Measurements from ENCODE around the gene JOSD1.
"Not testable (repeated sequence)": the region's sequence is repeated elsewhere in the genome, so short reads cannot be mapped to it uniquely, and the experiment has no call there.

Gene JOSD1

GRCh38 chr22:38675833-38676232 is 24.9 kb downstream of the JOSD1 start:
- DNase-seq = no peak

- DNase-seq = no peak
These were observed 25.9 kb downstream of the JOSD1 start for GRCh38 chr22:38674888-38675287.

GRCh38 chr22:38657045-38657909 is 43.5 kb downstream of the JOSD1 start:
- DNase-seq = peak; percentile 11 to 36

- DNase-seq = peak; percentile 86 to 87
These were observed 44.3 kb downstream of the JOSD1 start, which contains the start of the genes CBY1 and FAM227A for GRCh38 chr22:38656256-38657044. TSS of gene CBY1 (plus strand) at chr22:38656638. CDS start at chr22:38668055, 11,417 bp downstream. TSS of gene FAM227A (minus strand) at chr22:38656392. CDS start at chr22:38650168, 6,224 bp downstream.

GRCh38 chr22:38655519-38656255 is 45.1 kb downstream of the JOSD1 start:
- no peak for DNase-seq

GRCh38 chr22:38653741-38654140 is 47.0 kb downstream of the JOSD1 start:
- no peak for DNase-seq

GRCh38 chr22:38652859-38653258 is 47.9 kb downstream of the JOSD1 start:
- no peak for DNase-seq

- no peak for DNase-seq
These were observed 50.8 kb downstream of the JOSD1 start for GRCh38 chr22:38649841-38650522.

GRCh38 chr22:38645430-38645829 is 55.3 kb downstream of the JOSD1 start:
- no peak for DNase-seq

- DNase-seq = not testable (repeated sequence)
These were observed 56.5 kb downstream of the JOSD1 start for GRCh38 chr22:38644245-38644644.

- DNase-seq = no peak
These were observed 59.2 kb downstream of the JOSD1 start for GRCh38 chr22:38641476-38642040.

GRCh38 chr22:38638728-38639127 is 62.0 kb downstream of the JOSD1 start:
- DNase-seq = no peak

- no peak for DNase-seq
These were observed 62.5 kb downstream of the JOSD1 start for GRCh38 chr22:38638216-38638615.
